GM04503 (cell line): ENCODE data around the gene MAS1.
"Not testable (repeated sequence)": the region's sequence is repeated elsewhere in the genome, so short reads cannot be mapped to it uniquely, and the experiment has no call there.

ENCODE experiments used
- DNase-seq: peaks from one replicate; pipeline ENCODE4 v3.0.0-alpha.2; 2012; ENCODE audit warnings: low read depth

The MAS1 gene

GRCh38 chr6:159919011-159919511 lies 28.3 kb downstream of the MAS1 start:
- no peak for DNase-seq

DNA sequence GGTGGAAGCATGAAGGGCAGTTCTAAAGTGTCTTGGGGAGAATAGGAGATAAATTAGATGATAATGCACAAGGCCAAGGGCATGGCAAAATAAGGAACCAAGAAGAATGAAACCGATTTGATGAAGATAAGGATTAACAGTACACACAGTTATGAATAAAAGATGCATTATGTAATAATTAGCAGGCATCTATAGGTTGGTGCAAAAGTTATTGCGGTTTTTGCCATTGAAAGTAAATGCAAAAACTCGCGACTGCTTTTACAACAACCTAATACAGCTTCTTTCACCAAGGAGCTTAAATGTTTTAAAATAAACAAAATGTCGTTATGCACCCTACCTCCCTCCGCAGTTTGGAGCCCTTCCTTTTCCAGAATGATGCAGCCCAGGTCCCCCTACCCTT lies 29.0 kb downstream of the MAS1 start:
- no peak for DNase-seq

GRCh38 chr6:159924150-159924549 lies 33.4 kb downstream of the MAS1 start:
- DNase-seq: not testable (repeated sequence)

GRCh38 chr6:159926542-159927203 lies 35.9 kb downstream of the MAS1 start:
- DNase-seq: no peak

DNA sequence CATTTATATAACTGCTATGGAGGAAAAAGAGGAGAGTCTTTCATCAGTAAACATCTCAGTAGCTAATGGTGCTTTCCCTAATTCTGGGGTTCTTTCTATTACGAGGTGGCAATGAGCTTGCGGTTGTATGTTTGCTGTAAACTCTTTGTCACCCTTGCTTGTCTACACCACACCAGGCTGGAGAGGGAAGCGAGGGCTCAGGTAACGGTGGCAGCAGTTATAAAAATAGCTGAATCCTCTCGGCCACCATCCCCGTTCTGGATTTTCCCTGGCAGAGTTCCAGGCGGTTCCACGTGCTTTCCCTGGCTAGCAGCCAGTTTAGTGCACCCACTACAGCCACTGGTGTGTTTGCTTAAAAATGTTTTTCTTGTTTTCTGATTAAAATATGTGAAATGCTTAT lies 39.0 kb downstream of the MAS1 start:
- DNase-seq: no peak

GRCh38 chr6:159931112-159931511 lies 40.3 kb downstream of the MAS1 start:
- DNase-seq: no peak

DNA sequence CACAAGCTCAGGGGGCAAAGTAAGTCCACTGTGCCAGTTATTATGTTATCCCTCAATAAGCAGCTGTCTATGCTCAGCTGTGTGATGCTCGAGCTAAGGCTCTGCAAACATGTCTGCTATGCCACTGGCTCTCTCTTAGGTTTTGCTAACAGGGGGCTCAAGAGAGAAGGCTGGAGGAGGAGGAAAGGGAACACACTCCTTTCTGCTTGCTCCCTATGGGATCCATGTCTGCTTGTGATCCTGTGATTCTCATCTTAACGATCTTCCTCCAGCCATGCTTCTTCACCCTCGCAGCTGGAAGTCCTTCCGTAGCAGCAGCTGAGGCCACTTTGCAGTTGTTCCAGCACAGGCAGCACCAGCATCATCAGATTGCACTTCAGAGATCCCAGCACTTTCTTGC lies 41.1 kb downstream of the MAS1 start:
- no peak for DNase-seq

DNA sequence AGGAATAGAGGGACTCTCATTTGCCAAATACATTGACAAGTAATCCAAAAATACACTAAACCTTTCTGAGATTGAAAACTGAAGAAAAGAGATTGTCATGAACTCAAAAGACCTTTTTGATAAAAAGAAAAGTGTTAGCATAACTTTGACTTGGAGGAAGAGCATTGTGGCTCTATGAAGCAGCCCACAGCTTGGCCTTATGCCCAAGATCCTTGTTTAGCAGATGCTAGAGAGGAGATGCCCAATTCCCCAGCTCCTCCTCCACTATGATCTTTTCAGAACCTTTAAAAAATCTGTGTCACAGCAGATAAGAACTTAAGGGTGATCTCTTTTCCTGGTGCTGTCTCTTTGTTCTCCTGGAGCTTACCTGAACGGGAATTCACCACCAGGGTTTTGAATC lies 42.3 kb downstream of the MAS1 start:
- no peak for DNase-seq

DNA sequence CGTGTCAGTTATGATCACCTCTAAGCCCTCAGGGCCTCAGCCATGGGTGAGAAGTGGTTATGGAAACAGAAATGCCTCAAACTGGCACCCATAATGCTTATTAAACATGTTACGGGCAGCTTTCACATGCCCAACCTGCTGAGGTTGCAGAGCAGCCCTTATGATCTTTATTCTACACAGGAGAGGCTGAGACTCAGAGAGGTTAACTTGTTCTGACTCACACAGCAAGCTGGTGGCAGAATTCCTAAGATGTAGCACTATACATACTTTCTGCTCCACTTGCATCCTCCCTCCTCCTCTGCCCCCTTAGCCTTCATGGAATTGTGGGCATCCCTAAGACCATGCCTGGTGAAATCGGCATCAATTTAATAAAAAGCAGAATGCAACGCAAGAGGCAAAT lies 43.4 kb downstream of the MAS1 start:
- DNase-seq: no peak

DNA sequence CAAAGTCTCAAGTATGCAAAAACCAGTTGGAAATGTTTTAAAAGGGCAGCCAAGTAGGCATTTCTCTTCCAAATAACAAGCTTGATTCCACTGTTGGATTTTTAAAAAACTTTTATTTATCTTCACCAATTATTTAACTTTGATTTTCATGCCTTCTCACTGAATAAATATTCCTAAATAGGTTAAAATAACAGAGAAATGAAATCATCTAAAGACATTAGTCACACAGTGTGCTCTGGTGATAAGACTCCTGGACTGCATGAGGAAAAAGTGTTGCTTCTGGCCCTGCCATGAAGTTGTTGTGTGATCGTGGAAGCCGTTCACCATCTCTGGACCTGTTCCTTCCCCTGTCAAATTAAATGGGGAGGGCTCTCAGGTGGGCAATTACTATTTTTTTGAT lies 44.3 kb downstream of the MAS1 start:
- DNase-seq: no peak

GRCh38 chr6:159935633-159936032 lies 44.8 kb downstream of the MAS1 start:
- no peak for DNase-seq

GRCh38 chr6:159939591-159940016 lies 48.8 kb downstream of the MAS1 start:
- DNase-seq: no peak
